ENCODE results near the gene ARHGAP6.

GRCh38 chrX:11530621-11531020 lies 135.1 kb downstream of the ARHGAP6 start:
- TF ChIP-seq, protein P1, sequence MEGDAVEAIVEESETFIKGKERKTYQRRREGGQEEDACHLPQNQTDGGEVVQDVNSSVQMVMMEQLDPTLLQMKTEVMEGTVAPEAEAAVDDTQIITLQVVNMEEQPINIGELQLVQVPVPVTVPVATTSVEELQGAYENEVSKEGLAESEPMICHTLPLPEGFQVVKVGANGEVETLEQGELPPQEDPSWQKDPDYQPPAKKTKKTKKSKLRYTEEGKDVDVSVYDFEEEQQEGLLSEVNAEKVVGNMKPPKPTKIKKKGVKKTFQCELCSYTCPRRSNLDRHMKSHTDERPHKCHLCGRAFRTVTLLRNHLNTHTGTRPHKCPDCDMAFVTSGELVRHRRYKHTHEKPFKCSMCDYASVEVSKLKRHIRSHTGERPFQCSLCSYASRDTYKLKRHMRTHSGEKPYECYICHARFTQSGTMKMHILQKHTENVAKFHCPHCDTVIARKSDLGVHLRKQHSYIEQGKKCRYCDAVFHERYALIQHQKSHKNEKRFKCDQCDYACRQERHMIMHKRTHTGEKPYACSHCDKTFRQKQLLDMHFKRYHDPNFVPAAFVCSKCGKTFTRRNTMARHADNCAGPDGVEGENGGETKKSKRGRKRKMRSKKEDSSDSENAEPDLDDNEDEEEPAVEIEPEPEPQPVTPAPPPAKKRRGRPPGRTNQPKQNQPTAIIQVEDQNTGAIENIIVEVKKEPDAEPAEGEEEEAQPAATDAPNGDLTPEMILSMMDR (IDR thresholded peaks at IDR 0.05) = no peak
- TF ChIP-seq EP300 (IDR thresholded peaks at IDR 0.05) = no peak
- TF ChIP-seq POLR2A (IDR thresholded peaks at IDR 0.05) = no peak

Data from ovary (tissue), 3 donors.